GM19193 (cell line): ENCODE measurements around the gene DBNDD2.

Experiments used
- POLR2A ChIP-seq: IDR thresholded peaks from 4 replicates; pipeline ENCODE4 v1.6.1; 2011; ENCODE audit not compliant: insufficient read depth, insufficient read length; ENCODE audit errors: extremely low read depth

Gene DBNDD2

GRCh38 chr20:45423700-45424099 is 15.6 kb downstream of the DBNDD2 start:
- TF ChIP-seq POLR2A, result no peak

GRCh38 chr20:45425561-45425960 is 17.5 kb downstream of the DBNDD2 start:
- TF ChIP-seq POLR2A, result no peak

DNA sequence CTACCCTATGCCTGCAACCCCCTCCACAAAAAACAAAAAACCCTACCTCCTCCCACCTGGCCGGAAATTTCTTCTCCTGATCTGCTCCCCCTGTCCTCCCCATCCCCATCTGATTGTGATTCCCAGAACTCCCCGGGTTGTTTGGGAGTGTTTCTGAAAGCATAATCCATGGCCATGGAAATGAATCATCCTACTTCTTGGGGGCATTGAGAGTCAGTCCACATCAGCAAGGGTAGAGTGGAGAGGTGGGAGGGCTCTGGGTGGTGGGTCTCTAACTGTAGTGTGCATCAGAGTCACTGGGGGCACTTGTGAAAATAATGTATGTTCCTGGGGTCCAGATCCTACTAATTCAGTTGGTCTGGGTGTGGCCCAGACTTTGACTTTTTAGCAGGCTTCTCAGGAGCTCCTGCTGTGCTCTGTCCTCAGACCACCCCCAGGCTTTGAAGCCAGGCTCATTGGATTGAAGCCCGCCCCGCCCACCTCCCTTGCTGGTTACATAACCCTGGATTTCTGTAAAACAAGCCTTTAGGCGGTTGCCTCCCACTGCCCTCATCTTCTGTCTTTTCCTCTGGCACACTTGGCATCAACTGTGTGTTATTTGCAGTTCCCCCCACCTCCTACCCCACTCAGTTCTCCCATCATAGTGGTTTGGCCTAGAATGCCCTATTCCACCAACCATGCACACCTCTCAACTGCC is 18.4 kb downstream of the DBNDD2 start:
- no peak for TF ChIP-seq POLR2A

- TF ChIP-seq POLR2A, result no peak
Measured at GRCh38 chr20:45427236-45428149, 19.4 kb downstream of the DBNDD2 start.

DNA sequence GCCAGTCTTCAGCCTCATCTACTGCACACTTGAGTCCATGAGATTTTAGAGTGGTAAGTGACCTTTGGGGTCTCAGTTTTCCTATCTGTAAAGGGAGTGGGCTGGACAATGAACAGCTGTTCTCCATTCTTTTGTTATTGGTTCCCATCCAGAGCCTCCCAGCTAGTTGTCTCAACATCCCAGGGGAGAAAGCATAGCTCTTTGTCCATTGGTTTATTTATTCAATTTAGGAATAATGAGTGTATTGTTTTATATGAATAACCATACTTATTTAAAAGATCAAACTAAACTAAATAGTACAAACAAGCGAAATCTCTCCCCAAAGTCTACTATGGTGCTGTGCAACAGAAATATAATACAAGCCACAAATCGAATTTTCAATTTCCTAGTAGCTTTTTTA is 21.5 kb downstream of the DBNDD2 start:
- TF ChIP-seq POLR2A, result no peak

DNA sequence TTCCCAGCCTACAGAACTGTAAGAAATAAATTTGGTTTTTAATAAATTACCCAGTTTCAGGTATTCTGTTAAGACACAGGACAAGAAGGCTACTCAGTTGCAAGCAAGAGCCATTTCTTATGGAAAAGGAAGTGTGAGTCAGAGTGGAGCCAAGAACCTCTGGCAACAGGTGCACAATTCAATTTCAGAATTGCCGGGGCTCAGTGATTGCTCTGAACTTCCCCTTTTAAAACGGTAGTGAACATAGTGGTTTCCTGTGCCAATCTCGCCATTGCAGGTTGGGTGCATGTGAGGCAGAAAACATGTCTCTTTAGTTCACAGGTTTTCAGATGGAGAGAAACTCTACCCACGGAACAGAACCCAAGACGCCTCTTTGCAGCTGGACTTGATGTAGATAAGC is 24.2 kb downstream of the DBNDD2 start:
- TF ChIP-seq POLR2A, result no peak

- no peak for TF ChIP-seq POLR2A
Measured at GRCh38 chr20:45433316-45433715, 25.2 kb downstream of the DBNDD2 start.

DNA sequence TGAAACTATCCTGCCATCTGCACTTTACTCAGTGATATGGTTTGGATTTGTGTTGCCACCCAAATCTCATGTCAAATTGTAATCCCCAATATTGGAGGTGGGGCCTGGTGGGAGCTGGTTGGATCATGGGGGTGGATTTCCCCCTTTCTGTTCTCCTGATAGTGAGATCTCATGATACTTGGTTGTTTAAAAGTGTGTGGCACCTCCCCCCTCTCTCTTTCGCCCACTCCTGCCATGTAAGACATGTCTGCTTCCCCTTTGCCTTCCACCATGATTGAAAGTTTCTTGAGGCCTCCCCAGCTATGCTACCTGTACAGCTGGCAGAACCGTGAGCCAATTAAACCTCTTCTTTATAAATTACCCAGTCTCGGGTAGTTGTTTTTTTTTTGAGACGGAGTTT is 25.9 kb downstream of the DBNDD2 start:
- TF ChIP-seq POLR2A, result no peak

DNA sequence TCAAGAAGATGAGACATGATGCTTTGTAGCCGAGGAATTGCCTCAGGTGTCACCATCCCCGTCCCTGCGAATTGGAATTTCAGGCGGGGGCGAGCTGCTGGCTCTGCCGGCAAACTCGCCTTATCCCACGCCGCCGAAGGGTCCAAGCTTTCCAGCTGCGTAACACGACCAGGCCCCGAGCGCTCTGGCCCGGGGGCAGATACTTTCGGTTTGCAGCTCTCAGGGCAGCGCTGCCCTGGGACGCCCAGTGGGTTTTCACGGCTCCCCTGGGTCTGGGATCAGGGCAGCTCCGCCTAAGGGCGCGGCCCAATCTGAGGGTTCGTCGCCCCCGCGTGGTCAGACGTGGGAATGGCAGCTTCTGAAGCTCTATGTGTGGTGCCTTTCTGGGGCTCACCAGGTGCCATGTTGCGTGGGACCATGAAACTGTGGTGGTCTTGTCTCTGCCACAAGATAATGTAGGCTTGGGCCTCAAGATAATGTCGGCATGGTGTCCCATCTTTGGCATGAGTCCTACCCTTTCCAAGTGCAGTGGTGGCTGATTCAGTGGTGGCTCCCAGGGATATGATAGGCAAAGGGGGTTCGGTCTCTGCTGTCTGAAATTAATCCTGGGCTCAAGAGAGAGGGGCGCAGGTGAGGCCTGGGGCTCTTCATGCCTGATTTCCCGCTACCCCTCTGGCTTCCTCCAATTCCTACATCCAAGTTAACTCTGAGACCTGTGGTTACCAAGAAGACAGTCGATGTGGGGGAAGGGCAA is 28.8 kb downstream of the DBNDD2 start:
- no peak for TF ChIP-seq POLR2A

- no peak for TF ChIP-seq POLR2A
Measured at GRCh38 chr20:45440424-45440823, 32.3 kb downstream of the DBNDD2 start.

DNA sequence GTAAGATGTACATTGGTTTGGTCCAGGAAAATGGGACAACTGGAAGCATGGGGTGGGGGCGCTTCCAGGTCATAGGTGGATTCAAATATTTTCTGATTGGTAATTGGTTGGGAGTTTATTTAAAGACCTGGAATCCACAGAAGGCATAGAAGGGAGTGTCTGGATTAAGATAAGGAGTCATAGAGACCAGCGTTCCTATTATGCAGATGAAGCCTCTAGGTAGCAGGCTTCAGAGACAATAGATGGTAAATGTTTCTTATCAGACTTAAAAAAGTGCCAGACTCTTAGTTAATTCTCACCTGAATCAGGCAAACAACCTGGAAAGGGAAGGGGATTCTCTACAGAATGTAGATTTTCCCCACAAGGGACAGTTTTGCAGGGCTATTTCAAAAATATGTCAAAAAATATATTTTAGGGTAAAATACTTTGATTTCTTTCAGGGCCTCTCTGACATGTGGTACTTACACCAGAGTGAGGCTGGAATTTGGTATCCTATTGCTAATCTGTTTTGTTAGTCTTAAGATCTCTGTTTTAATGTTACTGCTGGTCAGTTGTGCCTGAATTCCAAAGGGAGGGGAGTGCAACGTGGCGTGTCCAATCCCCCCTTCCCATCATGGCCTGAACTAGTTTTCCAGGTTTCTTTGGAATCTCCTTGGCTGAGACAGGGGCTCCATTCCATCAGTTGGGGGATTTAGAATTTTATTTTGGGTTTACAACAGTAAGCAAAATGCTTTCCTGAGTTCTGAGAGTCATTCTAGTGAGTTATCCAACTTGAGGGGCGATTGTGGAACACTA is 33.0 kb downstream of the DBNDD2 start:
- no peak for TF ChIP-seq POLR2A

GRCh38 chr20:45441746-45442145 is 33.7 kb downstream of the DBNDD2 start:
- TF ChIP-seq POLR2A, result no peak

DNA sequence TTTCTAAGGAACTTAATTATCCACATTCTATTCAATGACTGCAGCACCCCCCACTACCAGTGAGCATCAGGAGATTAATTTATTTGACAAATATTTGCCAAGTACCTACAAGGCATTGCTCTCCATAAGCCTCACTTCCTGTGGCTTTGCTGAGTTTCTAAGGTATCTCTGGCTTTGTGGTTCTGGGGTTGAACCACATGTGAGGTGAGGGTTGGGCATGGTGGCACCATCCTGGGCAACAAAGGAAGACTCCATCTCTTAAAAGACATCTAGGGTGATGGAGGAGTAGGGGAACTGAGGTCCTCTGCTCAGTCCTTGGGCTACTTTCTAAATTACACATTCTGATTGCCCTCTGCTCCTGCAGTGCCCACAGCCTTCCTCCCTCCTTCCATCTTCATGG is 36.0 kb downstream of the DBNDD2 start:
- TF ChIP-seq POLR2A, result no peak

- TF ChIP-seq POLR2A, result no peak
Measured at GRCh38 chr20:45445805-45446562, 37.9 kb downstream of the DBNDD2 start.
